ENCODE data around the gene COX5B.
"Not testable (repeated sequence)": the region's sequence is repeated elsewhere in the genome, so short reads cannot be mapped to it uniquely, and the experiment has no call there.

COX5B gene, protein sequence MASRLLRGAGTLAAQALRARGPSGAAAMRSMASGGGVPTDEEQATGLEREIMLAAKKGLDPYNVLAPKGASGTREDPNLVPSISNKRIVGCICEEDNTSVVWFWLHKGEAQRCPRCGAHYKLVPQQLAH

DNA sequence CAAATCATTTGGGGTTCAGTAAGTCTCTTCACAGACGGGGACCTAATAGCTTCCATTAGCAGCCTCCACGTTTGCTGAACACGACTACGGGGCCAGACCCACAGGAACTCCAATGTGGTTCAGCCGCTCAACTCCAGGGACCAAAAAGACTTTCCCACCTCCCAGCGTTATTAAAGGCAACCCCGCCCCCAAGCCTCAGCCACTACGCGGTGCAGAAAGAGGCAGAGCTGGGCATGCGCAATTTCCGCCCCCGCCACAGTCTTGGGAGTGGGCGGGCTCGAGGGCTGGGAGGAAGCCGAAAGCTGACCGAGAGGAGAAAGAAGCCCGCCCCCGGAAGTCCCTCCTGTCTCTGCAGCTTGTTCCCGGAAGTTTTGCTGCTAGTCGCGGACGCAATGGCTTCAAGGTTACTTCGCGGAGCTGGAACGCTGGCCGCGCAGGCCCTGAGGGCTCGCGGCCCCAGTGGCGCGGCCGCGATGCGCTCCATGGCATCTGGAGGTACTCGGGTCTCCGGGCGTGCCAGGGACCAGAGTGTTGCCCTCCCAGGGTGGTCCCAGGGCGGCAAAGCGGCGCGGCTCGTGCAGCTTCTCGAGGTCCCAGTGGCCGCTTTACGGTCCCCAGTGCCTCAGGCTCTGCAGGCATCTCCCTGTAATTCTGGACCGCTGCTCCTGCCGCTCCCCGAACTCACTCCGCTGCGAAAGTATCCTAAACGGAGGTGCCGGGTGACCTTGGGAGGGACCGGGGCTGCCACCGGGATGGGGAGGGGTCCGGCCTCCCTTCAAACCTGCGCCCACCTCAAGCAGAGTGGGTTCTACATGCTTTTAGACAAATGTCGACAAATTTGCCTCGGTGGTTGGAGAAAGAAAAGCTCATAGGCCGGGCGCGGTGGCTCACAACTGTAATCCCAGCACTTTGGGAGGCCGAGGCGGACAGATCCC, at the start of gene COX5B:
TSS of gene COX5B (plus strand) at position 368 of the 935 bp plus-strand sequence. CDS start at position 393, 25 bp downstream.
- peak; percentile 99 for DNase-seq (ENCODE audit: low spot score)

DNA sequence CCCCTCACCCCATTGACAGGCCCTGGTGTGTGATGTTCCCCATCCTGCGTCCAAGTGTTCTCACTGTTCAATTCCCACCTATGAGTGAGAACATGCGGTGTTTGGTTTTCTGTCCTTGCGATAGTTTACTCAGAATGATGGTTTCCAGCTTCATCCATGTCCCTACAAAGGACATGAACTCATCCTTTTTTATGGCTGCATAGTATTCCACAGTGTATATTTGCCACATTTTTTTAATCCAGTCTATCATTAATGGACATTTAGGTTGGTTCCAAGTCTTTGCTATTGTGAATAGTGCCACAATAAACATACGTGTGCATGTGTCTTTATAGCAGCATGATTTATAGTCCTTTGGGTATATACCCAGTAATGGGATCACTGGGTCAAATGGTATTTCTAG, 49.7 kb upstream of the COX5B start:
- not testable (repeated sequence) for DNase-seq (ENCODE audit: low spot score)

DNA sequence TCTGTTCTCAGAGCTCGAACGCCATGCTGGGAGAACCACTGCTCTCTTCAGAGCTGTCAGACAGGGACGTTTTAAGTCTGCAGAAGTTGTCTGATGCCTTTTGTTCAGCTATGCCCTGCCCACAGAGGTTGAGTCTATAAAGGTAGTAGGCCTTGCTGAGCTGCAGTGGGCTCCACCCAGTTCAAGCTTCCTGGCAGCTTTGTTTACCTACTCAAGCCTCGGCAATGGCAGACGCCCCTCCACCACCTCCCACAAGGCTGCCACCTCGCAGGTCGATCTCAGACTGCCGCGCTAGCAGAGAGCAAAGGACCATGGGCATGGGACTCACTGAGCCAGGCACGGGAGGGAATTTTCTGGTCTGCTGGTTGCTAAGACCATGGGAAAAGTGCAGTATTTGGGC, 44.3 kb upstream of the COX5B start:
- DNase-seq (ENCODE audit: low spot score): not testable (repeated sequence)

DNA sequence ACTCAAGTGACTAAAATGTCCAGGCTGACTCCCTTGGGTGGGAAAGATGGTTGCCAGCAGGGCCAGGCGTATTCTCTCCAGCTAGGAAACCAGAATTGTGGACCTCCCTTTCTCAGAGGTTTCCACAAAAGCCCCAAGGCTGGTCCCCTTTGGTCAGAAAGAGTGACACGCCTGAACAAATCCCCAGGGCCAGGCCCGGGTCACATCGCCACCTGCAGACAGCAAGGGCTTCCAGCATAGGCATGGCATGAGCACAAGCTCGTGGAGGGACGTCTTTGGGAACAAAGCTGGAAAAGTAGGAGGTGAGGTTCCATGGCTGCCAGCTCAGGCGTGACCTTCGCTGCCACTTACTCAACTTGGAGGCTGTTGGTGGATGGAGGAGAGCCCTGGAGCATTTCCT, 40.8 kb upstream of the COX5B start:
- not testable (repeated sequence) for DNase-seq (ENCODE audit: low spot score)

DNA sequence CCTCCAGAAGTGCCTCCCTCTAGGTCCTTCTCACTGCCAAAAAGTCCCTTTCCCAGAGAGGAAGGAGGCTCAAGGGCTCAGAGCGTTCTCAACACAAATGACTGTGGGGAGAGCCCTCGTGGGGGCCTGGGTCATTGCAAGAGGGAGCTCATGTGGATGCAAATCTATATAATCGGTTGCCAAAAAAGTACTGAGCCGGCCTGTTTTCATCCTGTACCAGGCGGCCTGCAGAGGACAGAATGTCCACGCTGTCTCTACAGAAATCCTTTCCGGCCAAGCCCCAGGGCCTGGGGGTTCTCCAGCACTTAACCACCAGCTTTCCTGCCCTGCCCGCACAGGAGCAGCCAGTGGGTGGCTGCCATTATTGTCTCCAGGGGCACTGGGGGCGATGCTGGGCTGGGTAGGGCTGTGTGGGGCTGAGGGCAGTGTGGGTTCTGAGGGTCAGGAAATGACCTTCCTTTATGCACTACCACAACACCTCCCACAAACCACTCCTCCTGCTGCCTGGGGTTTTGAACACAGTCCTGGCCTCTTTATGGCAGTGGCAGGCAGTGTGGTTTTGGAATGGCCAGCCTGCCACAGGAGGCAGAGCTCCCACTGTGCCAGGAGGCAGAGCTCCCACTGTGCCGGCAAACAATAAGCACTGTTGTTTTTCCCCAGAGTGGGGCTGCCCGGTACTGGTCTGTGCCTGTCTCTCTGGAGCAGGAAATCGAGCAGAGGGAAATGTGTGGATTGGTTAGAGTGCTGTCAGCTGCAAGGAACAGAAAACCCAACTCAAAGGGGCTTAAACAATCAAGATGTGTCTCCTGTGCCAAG, 40.1 kb upstream of the COX5B start:
- DNase-seq (ENCODE audit: low spot score): not testable (repeated sequence)

DNA sequence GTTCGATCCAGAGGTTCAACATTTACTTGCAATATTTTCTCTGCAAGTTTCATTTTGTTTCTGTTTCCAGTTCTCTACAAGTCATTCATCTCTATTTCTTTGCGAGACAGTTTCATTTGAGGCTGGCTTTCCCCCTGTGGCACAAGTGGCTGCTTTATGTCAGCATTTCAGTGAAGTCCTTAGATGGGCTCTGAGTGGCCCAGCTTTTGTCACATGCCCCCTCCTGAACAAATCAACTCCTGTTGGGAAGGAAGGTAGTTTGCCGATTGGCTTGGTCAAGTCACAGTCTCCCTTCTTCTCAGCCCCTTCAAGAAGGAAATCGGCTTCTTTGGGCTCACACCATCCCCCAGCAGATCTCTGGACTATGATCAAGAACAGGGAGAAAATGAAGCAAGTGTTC, 37.1 kb upstream of the COX5B start:
- not testable (repeated sequence) for DNase-seq (ENCODE audit: low spot score)

DNA sequence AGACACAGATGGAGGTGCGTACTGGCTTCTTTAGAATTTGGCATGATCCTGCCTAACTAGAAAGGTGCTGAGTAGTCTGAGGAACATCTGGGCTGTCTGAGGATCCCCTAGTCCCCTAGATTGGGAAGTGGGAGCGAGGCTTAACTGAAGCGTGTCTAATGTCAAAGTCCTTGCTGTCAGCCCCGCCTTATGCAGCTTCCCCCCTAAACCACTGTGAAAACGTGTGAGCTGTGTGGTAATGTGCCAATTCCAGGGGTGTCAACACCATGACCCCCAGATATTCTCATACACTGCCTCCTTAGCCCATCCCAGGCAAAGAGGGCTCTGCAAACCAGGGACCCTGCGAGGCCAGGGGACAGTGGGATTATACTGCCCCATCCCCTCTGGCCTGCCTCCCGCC, 34.0 kb upstream of the COX5B start:
- not testable (repeated sequence) for DNase-seq (ENCODE audit: low spot score)

DNA sequence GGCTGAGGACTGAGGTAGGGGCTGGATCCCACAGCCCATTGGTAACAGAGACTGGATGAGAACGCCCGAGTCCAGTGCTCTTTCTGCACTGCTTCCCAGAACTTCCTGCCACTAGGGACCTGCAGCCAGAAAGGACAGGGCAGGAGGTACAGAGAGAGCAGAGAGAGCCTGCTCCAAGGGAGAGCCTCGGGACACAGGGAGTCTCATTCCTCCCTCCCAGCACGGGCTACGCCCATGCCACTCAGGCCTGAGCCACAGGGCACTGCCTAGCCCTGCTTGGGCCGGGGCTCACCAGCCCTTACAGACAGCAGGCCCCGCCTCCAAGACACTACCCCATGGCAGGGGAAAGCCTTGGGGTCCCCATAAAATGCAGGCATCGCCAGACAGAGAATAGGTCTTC, 30.1 kb upstream of the COX5B start:
- not testable (repeated sequence) for DNase-seq (ENCODE audit: low spot score)

DNA sequence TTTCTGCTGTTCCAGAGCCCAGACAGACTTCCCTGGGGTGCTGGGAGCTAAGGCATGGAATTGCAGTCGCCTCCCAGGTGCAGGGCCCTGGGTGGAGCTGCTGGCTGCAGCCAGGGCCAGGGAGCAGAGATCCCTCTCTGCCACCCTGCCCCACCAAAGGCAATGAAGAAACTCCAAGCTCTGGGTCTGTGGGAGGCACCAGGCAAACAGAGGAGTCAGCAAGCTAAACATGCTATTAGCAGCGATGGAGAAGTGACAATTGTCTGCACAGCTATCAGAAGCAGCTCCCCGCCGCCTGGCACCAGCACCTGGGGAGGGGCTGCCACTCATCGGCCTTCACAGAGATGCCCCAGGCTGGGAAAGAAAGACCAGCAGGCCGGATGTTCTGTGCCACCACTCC, 28.0 kb upstream of the COX5B start:
- DNase-seq (ENCODE audit: low spot score): no peak

DNA sequence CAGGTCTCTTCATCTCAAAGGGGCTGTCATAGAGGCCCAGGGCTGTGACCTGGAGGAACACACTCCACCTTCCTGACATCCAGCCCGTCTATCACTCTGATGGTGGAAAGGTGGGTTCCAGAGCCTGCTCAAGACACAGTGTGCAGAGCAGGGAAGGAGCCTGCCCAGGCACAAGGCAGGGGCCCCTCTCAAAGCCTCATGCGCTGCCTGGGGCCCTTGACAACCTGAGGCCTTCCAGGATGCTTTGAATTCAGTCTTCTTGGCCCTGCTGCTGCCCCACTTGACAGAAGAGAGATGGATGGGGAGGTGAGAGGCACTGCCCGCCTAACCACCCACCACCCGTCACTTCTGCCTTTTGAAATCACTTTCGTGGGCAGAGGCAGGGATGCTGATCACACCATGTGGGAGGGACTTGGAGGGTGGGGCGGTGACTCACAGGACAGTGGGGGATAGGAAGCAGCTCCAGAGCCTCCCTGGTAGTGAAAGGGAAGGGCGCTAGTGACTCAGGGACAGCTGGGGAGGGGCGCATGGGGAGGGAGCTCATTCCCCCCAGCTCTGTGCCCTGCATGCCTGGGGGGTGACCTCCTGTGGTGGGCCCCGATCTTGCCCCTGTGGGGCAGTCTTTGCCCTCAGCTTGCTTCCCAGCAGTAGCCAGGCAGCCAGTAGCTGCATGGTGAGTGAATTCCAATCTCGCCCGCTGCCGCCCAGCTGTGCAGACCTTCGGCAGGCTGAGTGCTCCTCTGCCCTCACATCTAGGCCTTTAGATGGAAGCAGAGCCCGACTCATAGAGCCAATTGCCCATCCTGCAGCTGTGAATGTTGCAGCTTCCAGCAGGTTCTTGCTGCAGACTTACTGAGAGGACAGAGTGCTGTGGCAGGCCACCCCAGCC, 26.7 kb upstream of the COX5B start:
- not testable (repeated sequence) for DNase-seq (ENCODE audit: low spot score)

DNA sequence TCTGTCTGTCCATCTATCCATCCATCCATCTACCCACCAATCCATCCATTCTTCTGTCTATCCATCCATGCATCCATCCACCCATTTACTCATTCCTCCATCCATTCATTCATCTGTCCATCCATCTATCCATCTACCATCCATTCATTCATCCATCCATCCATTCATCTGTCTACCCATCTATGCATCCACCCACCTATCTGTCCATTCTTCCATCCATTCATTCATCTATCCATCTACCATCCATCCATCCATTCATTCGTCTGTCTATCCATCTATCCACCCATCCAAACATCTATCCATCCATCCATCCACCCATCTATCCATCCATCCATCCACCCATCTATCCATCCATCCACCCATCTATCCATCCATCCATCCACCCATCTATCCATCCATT, 25.4 kb upstream of the COX5B start:
- DNase-seq (ENCODE audit: low spot score): not testable (repeated sequence)

DNA sequence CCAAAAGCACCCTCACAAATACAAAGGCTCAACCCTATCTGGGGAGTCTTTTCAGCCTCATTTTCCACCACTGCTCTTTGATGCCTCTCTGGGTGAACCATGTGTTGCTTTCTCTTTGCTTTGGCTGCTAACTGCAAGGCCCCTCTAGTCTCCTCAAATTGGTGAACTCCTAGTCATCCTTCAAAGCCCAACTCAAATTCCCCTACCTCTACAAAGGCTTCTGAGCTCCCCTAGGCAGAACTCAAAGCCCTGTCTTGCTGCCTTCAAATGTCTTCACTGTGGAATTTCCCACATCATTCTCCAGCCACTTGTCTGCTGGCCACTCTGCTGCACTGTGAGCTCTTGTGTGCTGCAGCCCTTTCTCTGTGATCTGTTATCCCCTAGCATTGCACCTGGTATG, 22.9 kb upstream of the COX5B start:
- DNase-seq (ENCODE audit: low spot score): not testable (repeated sequence)

DNA sequence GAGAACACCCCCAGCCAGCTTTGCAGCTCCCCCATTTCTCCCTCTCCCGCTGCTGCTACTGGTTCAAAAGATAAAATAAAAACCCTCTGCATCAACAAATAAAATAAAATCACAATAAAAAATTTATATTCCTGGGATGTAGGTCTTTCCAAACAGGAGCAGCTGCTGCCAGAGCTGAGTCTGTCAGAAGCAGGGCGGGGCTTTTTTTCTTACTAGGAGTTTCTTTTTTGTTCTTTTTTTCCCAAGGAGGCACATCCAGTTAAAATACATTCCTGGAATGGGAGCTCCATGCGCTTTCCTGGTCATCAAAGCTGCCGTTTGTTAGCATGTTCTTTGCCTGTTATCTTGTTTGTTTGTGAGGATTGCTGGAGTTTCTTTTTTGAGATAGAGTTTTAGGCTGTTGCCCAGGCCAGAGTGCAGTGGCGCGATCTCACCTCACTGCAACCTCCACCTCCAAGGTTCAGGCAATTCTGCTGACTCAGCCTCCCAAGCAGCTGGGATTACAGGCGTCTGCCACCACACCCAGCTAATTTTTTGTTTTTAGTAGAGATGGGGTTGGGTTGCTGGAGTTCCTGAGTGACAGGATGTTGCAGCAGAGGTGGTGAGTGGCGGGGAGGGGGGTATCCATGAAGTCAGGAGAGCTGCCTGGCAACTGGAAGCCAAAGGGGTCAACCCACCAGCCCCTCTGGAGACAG, 20.4 kb upstream of the COX5B start:
- not testable (repeated sequence) for DNase-seq (ENCODE audit: low spot score)

DNA sequence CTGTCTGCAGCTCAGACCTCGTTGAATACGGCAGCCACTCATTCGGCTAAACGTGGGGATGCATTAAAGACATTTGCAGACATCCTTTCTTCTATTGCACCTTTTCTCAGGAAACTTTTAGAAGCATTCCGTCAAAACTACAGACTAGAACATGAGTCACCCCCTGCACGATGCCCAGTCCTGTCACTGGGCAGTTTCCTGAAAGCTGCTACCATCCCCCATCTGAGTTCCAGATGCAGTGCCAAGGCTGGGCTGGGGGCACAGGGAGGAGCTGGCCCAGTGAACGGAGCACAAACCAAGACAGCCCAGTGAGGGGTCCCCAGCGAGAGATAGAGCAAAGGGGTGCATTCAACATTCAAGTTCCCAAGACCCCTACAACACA, 19.8 kb upstream of the COX5B start:
- not testable (repeated sequence) for DNase-seq (ENCODE audit: low spot score)

DNA sequence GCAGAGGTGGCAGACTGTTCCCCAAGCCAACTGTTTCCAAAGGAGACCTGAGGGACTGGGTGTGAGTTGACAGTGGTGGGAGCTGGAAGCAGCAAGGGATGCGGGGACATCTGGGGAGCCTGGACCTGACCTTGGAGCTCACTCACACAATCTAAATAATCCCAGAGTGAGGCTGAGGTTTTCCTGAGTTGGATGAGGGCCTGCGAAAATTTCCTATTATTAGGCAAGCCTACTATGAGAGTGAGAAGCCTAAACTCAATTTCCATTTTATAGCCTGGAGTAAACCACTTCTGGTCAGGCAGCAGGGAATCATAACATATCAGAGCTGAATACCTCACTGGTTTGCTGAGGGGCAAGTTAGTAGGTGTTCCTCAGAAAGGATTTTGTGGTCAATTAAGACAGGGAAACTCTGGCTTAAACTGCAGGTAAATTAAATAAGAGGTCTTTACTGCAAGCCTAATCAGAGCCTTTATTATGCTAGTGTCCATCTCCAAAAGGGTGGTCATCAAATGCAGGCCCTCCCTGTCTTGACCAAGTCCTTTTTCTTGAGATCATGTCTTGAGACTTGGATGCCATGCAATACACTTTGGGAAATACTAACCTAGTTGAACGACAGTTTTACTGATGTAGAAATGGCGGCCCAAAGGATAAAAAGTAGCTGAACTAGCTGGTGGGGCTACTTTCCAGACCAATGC, 1.7 kb upstream of the COX5B start:
- no peak for DNase-seq (ENCODE audit: low spot score)

DNA sequence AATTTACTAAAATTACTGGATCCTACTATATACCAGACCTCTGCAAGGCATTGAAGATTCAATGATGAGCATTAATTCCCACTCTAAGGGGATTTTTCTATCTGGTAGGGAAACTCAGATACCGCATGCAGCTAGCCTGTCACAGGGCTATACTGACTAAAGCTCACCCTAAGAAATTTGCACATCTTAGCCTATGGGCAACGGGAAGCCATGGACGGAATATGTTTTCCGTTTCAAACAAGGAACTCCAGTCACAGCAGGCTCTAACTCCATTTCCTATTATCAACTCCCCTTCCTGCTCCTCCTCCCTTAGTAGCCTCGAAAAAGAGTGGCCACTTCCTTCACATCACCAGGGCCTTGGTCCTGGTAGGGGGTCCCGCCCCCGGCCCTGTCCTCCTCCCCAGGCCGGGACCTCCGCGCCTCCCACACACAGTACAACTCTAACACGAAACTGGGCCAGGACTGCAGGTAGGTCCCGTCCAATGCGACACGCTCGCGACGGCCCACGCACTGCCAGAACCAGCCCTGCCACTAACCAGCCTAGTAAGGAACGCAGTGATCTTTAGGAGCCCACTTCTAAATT, 659 bp upstream of the COX5B start:
- no peak for DNase-seq (ENCODE audit: low spot score)

DNA sequence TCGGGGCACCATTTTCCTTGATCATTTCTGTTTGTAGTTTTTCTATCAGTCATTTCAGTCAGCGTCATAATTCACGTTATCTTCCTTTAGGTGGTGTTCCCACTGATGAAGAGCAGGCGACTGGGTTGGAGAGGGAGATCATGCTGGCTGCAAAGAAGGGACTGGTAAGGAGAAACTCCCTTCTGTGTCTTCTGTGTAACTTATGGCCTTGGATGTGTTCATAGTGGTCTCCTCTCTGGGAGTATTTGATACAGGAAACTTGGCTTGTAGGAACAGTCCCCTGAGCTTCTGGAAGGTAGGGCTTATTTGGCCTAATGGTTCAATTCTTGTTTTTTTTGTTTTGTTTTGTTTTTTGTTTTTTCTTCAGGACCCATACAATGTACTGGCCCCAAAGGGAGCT, 1.1 kb downstream of the COX5B start:
- no peak for DNase-seq (ENCODE audit: low spot score)

DNA sequence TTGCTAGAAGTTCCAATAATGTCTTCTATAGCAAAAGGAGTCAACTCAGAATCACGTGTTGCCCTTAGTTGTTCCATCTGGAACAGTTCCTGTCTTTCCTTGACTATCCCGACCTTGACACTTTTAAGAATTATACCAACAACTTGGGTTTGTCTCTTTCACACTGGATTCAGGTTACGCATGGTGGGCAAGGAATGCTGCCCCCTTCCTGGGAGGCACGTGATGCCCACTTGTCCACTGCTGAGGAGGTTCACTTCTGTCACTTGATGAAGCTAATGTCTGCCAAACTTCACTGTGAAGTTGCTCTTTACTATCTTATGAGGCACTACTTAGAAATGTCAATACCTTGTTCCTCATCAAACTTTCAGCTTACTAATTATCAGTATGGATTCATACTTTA, 5.3 kb downstream of the COX5B start:
- DNase-seq (ENCODE audit: low spot score): no peak

DNA sequence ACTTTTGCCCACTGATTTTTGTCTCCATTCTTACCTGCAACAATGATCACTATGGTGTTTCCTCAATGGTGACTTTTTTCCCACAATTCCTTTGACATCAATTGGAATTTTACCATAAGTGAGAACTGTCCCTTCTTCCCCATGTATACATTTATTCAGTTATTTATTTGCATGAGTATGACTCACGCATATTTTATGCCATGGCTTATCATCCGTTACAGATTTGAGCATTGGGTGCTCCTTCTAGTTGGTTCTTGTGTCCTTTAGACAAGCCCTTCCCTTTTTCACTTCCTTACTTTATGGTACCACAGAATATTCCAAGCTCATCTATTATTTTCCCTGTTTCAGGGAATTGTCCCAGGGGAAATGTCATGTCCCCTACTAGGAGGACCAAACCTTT, 7.6 kb downstream of the COX5B start:
- DNase-seq (ENCODE audit: low spot score): no peak

DNA sequence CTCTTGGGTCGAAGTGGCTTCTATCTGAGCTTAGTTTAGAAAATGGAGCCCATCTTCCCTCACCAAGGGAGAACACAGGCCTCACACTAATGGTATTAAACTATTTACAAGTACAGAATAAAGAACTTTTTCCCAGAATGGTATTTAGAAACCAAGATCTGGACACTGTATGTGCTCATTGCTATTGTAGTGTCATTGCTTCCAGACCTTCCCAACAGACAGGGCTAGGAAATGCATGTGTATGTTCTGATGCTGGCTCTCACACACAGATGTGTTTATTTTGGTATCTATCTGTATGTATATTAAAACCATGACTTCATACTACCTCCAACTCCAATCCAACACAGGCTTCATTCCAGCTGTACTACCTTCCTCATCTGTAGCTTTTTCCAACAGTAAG, 8.0 kb downstream of the COX5B start:
- DNase-seq (ENCODE audit: low spot score): no peak

All from COLO829 (cell line).